ENCODE results near the gene MRPL38. TPM values are rescaled to one million over a fixed set of nuclear protein-coding genes. Genes with fewer than 3 reads are reported as not detected.
"Not testable (repeated sequence)": the region's sequence is repeated elsewhere in the genome, so short reads cannot be mapped to it uniquely, and the experiment has no call there.

MRPL38 gene
- total RNA-seq, 1 donor from 2014 or later, result 70.8 TPM

DNA sequence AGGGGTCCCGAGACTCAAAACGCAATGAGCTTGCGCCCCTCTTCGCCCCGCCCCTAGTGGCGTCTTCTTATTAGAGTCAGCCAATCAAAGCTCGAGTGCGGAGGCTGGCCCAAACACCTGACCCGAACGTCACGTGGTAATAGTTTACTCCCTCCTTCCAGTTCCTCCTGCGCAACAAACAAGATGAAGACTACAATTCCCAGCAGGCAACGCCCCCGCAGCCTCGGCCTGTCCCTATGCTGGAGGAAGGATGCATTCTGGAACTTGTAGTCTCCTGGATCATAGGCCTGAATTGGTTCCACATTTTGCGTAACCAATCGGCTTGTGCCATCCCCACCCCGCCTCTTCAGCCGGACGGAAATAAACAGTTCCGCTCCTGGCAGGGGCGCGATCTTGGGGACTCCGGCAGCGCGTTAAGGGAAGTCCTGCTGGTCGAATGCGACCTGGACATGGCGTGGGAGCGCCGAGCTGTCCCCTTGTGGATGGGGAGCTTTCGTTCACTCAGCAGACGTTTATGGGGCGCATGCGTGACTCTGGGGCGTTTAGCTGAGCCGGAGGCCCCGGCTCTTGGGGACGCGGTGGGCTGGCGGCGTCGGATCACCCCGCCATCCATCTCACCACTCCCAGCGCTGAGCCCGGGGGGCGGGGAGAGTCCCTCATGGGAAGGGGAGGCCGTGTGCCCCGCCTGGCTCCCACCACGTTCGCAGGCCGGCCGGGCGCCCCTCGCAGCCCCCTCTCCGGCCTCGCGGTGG is 49.2 kb downstream of the MRPL38 start, which contains the start of gene WBP2:
Gene WBP2, minus strand, starts transcription at position 26 of the 752 bp plus-strand sequence. CDS start 38 bp downstream, outside the sequence.
- DNase-seq (ENCODE audit: low spot score), result peak; percentile 98

DNA sequence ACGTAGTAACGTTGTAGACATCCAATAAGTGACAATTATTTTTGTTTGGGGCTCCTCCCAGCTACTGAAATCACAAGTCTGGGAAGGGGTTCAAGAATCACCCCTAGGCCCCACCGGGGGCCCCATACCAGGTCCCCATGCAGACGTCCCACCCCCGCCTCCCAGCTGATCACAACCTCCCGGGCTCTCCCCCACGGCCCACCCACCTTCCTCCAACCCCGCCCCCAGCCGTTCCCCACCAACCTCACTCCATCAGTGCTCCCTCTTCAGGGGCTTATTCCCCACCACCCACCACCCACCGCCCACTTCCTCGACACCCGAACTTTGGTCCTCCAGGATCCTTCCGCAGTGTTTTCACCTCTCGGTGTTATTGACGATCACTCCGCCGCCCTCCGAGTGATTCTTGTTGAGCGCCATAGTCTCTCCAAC is 49.8 kb downstream of the MRPL38 start:
- DNase-seq (ENCODE audit: low spot score), result no peak

DNA sequence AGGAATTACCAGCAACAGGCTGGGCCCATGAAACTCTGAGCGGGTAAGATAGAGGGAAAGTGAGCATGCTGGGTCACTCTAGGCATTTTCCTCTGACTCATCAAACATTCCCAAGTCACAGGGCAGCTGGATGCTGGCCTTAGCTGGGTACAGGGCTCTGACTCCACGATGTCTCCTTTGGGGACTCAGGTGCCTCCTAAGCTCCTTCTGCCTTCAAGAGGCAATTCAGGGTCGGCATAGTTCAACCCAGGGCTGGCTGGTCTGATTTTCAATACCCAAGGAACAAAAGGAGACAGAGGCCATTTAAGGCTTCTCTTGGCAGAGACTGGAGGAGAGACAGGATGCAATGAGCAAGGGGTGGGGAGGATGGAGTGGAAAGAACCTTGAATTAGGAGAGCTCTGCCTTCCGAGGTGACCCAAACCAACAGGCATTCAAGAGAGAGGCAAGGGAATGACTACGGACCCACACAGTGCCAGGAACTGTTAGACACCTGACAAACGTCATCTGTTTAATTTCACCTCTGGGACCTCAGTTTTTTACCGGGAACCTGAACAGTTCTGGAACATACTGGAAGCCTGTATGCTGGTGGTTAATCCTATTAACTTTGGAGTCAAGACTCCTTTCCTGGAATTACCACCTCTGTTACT is 50.5 kb downstream of the MRPL38 start:
- DNase-seq (ENCODE audit: low spot score), result no peak

DNA sequence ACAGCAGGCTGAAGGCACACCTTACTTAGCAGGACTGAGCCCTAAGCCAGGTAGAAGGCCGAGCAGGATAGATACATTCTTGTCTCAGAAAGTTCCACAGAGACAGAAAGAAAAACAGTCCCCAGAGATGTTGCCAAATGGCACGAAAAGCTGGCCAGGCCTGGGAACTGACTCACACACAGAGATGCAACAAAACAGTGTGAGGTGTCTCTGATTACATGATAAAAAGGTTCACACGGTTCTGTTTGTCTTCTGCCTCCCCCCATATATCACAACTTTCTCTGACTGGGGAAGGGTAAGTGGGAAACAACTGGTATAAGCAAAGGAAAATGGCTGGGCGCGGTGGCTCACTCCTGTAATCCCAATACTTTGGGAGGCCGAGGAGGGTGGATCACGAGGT is 51.3 kb downstream of the MRPL38 start:
- no peak for DNase-seq (ENCODE audit: low spot score)

DNA sequence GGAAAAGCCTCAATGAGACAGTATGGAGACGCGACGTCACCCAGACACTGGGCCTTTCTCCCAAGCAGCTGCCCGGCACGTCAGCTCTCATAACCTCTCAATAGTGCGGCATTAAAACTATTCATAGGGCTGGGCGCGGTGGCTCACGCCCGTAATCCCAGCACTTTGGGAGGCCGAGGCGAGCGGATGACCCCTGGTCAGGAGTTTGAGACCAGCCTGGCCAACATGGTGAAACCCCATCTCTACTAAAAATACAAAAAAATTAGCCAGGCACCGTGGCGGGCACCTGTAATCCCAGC is 53.0 kb downstream of the MRPL38 start:
- DNase-seq (ENCODE audit: low spot score), result not testable (repeated sequence)

DNA sequence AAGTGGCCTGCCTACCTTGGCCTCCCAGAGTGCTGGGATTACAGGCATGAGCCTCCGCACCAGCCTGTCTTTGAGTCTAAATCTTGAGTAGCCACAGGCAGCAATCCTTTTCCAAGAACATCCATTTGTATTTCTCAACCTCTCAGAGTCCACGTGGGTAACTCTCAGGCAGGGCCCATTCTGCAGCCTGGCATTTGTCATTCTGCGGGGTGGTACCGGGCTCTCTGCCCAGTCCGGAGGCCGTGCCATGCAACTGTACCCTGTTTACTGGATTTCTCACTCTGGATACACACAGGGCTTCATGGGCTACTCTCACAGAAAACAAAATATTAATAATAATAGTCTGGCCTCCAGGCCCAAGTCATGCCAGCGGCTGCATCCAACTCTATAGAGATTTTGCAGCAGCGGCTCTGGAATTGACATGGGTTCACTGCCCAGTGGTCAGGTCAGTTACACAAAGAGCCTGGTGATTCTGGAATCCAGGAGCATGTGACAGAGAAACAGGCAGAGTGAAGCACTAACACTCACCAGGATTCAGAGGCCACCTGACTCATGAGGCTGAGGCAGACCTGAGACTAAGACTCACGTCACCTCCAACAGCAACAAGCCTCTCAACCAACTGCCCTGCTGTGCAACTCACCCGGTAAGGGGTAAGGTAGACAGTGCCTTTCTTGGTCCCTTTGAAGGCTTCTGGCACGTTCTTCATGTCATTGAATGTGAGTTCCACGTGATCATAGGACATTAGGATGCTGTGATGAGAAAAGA is 53.6 kb downstream of the MRPL38 start:
- DNase-seq (ENCODE audit: low spot score), result no peak

DNA sequence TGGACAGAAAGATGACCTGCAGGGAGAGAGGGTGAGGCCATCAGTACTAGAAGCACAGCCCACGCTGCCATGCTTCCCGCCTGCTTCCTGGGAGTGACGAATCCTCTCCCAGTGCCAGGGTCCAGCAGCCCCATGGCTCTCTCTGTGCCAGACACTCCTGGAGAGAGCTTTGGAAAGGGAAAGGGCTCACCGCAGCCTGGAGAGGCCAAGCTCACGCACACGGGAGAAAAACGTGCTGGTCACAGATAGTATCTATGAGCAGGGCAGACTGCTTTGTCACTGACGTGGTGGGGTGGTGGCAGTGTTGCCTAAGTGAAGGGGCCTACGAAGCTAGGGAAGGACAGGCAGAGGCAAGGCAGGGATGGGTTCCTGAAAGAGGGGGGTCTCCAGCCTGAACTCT is 55.0 kb downstream of the MRPL38 start:
- DNase-seq (ENCODE audit: low spot score), result no peak

DNA sequence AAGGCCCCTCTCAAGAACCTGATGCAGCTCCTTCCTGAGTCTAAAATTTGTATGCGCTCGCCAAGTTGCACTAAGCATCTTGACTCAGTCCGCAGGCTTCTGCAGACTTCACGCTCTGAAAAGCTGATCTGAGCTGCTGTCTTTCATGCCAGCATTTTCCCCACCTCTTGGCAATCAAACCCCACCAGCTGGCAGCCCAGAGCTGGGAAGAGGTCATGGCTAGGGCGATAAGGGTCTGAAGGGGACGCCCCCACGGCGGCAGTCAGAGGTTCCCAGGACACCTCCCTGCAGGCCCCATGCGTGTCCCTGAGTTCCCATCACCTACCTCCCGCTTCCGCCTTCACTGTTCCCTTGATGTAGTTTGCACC is 55.4 kb downstream of the MRPL38 start:
- no peak for DNase-seq (ENCODE audit: low spot score)

Other genes with a start within 250 kb of the MRPL38 start
- gene RECQL5, start 237.7 kb downstream of the MRPL38 start, total RNA-seq, result 12.7 TPM
- gene SAP30BP, start 237.5 kb downstream of the MRPL38 start, total RNA-seq, result 86.0 TPM
- gene ITGB4, start 183.4 kb downstream of the MRPL38 start, total RNA-seq, result 13.9 TPM
- 26.4 TPM for gene GALK1, start 139.7 kb downstream of the MRPL38 start, total RNA-seq
- 24.6 TPM for gene UNK, start 120.1 kb downstream of the MRPL38 start, total RNA-seq
- 12.8 TPM for gene UNC13D, start 60.5 kb downstream of the MRPL38 start, total RNA-seq
- gene WBP2, start 49.5 kb downstream of the MRPL38 start, total RNA-seq, result 125 TPM
- gene TRIM47, start 26.3 kb downstream of the MRPL38 start, total RNA-seq, result 35.7 TPM
- gene TRIM65, start 7.9 kb downstream of the MRPL38 start, total RNA-seq, result 20.9 TPM
- 5.5 TPM for gene FBF1, start 36.2 kb upstream of the MRPL38 start, total RNA-seq
- 148 TPM for gene ACOX1, start 74.3 kb upstream of the MRPL38 start, total RNA-seq
- 17.7 TPM for gene TEN1, start 74.4 kb upstream of the MRPL38 start, total RNA-seq
- gene CDK3, start 96.0 kb upstream of the MRPL38 start, total RNA-seq, result 4.3 TPM
- gene EVPL, start 122.4 kb upstream of the MRPL38 start, total RNA-seq, result 0.16 TPM
- 69.1 TPM for gene SRP68, start 167.6 kb upstream of the MRPL38 start, total RNA-seq
- gene GALR2, start 169.9 kb upstream of the MRPL38 start, total RNA-seq, result not detected
- not detected for gene ZACN, start 174.3 kb upstream of the MRPL38 start, total RNA-seq
- 117 TPM for gene EXOC7, start 198.9 kb upstream of the MRPL38 start, total RNA-seq
- gene FOXJ1, start 236.4 kb upstream of the MRPL38 start, total RNA-seq, result 0.16 TPM